Brain microvascular endothelial cell (primary cell): ENCODE measurements around the gene CCDC7.
"Not testable (repeated sequence)": the region's sequence is repeated elsewhere in the genome, so short reads cannot be mapped to it uniquely, and the experiment has no call there.

ENCODE experiments used
- DNase-seq: peaks from one replicate; pipeline ENCODE4 v3.0.0-alpha.2; 2020
- H3K27ac ChIP-seq: fragments of 250-450 bp; sonication (Bioruptor Pico); 2 replicates; pipeline ENCODE4 v1.5.1; 2020; ENCODE audit warnings: mild to moderate bottlenecking, moderate library complexity
- H3K27me3 ChIP-seq: fragments of 250-450 bp; sonication (Bioruptor Pico); replicated peaks from 2 replicates; pipeline ENCODE4 v1.5.1; 2020; ENCODE audit warnings: mild to moderate bottlenecking
- H3K36me3 ChIP-seq: fragments of 250-450 bp; sonication (Bioruptor Pico); replicated peaks from 2 replicates; pipeline ENCODE4 v1.5.1; 2020; ENCODE audit warnings: mild to moderate bottlenecking
- H3K4me3 ChIP-seq: 2 replicates; pipeline ENCODE4 v1.5.1; 2011; ENCODE audit warnings: low read depth, mild to moderate bottlenecking, control low read depth, low read length, moderate library complexity
- CTCF ChIP-seq: IDR thresholded peaks from 2 replicates; pipeline ENCODE4 v1.5.1; 2011; ENCODE audit warnings: low read depth, mild to moderate bottlenecking, moderate library complexity, low read length, control low read depth, inconsistent platforms; ENCODE audit errors: missing control alignments
- in situ Hi-C: cut with HindIII; loops from 2 replicates; pipeline ENCODE4 v1.10.0; 2017; ENCODE audit warnings: low sequenced_read_pairs, low pct_ligation_motif_present

Gene CCDC7

GRCh38 chr10:32600317-32600716 is 154.4 kb downstream of the CCDC7 start:
- no peak overlapping the region for H3K4me3 ChIP-seq
- no peak for TF ChIP-seq CTCF
- no peaks in the 10 kb centered on the region for H3K27me3 ChIP-seq
- in situ Hi-C loops: no loop called here
- no peak overlapping the region for H3K27ac ChIP-seq
- DNase-seq: no peak
- H3K36me3 ChIP-seq: no peaks in the 10 kb centered on the region

GRCh38 chr10:32601562-32601961 is 155.6 kb downstream of the CCDC7 start:
- H3K4me3 ChIP-seq, in situ Hi-C loops, H3K36me3 ChIP-seq, DNase-seq, H3K27ac ChIP-seq, H3K27me3 ChIP-seq: not testable (repeated sequence)

GRCh38 chr10:32605787-32606186 is 159.8 kb downstream of the CCDC7 start:
- H3K27me3 ChIP-seq: no peaks in the 10 kb centered on the region
- no peak for TF ChIP-seq CTCF
- in situ Hi-C loops: no loop called here
- H3K4me3 ChIP-seq: no peak overlapping the region
- no peak overlapping the region for H3K27ac ChIP-seq
- H3K36me3 ChIP-seq: no peaks in the 10 kb centered on the region
- no peak for DNase-seq

GRCh38 chr10:32610543-32610942 is 164.6 kb downstream of the CCDC7 start:
- in situ Hi-C loops, H3K4me3 ChIP-seq, H3K27ac ChIP-seq, DNase-seq, H3K27me3 ChIP-seq, H3K36me3 ChIP-seq: not testable (repeated sequence)

- in situ Hi-C loops: no loop called here
- H3K27ac ChIP-seq: no peak overlapping the region
Measured at GRCh38 chr10:32616438-32616837, 170.5 kb downstream of the CCDC7 start.

GRCh38 chr10:32618482-32618881 is 172.5 kb downstream of the CCDC7 start:
- TF ChIP-seq CTCF: no peak
- in situ Hi-C loops: no loop called here
- H3K27me3 ChIP-seq: no peaks in the 10 kb centered on the region
- no peak for DNase-seq
- H3K4me3 ChIP-seq: no peak overlapping the region
- no peaks in the 10 kb centered on the region for H3K36me3 ChIP-seq
- no peak overlapping the region for H3K27ac ChIP-seq

More at GRCh38 chr10:32616438-32616837, 170.5 kb downstream of the CCDC7 start:
- DNase-seq: no peak
- no peak for TF ChIP-seq CTCF
- H3K4me3 ChIP-seq: no peak overlapping the region
- H3K36me3 ChIP-seq: no peaks in the 10 kb centered on the region
- H3K27me3 ChIP-seq: no peaks in the 10 kb centered on the region

- in situ Hi-C loops: no loop called here
- H3K36me3 ChIP-seq: no peaks in the 10 kb centered on the region
- no peak for DNase-seq
- H3K27ac ChIP-seq: no peak overlapping the region
- H3K4me3 ChIP-seq: no peak overlapping the region
- no peak for TF ChIP-seq CTCF
- H3K27me3 ChIP-seq: no peaks in the 10 kb centered on the region
Measured at GRCh38 chr10:32621969-32622368, 176.0 kb downstream of the CCDC7 start.
